ENCODE measurements around the gene EYS.

Gene EYS

DNA sequence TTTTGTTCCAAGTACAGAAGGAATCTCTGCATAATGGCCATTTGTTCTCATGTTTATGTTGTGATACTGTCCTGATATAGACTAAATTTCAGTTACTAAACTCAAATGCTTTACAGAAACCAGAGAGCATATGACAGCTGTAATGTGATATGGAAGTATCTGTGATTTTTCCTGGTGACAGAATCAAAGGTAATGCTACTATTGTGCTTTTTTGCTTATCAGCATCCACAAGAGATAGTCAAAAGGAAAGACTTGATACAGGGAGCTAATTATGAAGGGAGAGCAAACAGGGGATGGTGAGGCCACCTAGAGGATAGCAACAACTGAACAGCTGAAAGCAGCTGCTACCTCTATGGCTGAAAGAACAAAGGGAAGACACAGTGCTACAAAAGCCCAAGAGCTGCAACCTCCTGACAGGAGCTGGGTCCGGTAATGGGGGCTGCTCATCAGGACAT lies 1890.0 kb downstream of the EYS start:
- Histone ChIP-seq H3K27me3 (ENCODE audit: insufficient read depth, low read depth) (no peaks in the 10 kb centered on the region), H3K9ac (no peak overlapping the region), H3K27ac (no peak overlapping the region), H3K4me2 (no peak overlapping the region), H2AFZ (ENCODE audit: low read depth) (no peak overlapping the region), H3K4me3 (IDR thresholded peaks at IDR 0.05; ENCODE audit: insufficient read depth, low read depth, low read length) (no peak overlapping the region), H4K20me1 (ENCODE audit: insufficient read depth) (no peaks in the 10 kb centered on the region), H3K79me2 (ENCODE audit: insufficient read depth, low read depth) (no peaks in the 10 kb centered on the region), H3K36me3 (ENCODE audit: insufficient read depth) (no peaks in the 10 kb centered on the region), H3K4me1 (ENCODE audit: low read depth, poor library complexity, severe bottlenecking) (no peaks in the 10 kb centered on the region)
- TF ChIP-seq, protein P1, sequence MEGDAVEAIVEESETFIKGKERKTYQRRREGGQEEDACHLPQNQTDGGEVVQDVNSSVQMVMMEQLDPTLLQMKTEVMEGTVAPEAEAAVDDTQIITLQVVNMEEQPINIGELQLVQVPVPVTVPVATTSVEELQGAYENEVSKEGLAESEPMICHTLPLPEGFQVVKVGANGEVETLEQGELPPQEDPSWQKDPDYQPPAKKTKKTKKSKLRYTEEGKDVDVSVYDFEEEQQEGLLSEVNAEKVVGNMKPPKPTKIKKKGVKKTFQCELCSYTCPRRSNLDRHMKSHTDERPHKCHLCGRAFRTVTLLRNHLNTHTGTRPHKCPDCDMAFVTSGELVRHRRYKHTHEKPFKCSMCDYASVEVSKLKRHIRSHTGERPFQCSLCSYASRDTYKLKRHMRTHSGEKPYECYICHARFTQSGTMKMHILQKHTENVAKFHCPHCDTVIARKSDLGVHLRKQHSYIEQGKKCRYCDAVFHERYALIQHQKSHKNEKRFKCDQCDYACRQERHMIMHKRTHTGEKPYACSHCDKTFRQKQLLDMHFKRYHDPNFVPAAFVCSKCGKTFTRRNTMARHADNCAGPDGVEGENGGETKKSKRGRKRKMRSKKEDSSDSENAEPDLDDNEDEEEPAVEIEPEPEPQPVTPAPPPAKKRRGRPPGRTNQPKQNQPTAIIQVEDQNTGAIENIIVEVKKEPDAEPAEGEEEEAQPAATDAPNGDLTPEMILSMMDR (conservative IDR thresholded peaks at IDR 0.05; ENCODE audit: low read depth, low read length): no peak

DNA sequence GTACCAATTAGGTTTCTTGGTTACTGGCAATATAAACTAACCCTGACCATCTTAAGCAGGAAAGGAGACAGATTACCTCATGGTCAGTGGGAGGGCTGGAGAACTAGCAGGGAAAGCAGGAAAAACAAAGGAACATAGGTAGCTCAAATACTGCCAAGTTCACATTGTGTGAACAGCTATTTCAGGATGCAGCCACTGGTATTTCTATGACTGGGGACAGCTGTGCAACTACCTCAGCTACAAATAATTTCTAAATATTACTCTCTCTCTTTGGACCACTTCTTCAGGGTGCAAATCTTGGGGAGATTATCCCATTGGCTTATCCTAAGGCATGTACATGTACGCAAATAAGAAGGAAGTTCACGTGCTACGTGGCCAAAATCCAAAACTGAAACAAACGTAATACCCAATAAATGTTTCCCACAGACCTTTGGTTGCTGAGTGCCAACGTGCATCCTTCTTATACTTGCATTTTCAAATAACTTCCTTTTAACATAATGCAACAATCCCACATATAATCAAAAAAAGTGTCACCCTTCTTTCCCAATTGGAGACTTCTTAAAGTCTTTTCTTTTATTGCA lies 1890.5 kb downstream of the EYS start:
- Histone ChIP-seq H2AFZ (ENCODE audit: low read depth) (no peak overlapping the region), H3K4me3 (IDR thresholded peaks at IDR 0.05; ENCODE audit: insufficient read depth, low read depth, low read length) (no peak overlapping the region), H3K27me3 (ENCODE audit: insufficient read depth, low read depth) (no peaks in the 10 kb centered on the region), H3K79me2 (ENCODE audit: insufficient read depth, low read depth) (no peaks in the 10 kb centered on the region), H3K4me1 (ENCODE audit: low read depth, poor library complexity, severe bottlenecking) (no peaks in the 10 kb centered on the region), H3K27ac (no peak overlapping the region), H3K9ac (no peak overlapping the region), H3K4me2 (no peak overlapping the region), H4K20me1 (ENCODE audit: insufficient read depth) (no peaks in the 10 kb centered on the region), H3K36me3 (ENCODE audit: insufficient read depth) (no peaks in the 10 kb centered on the region)
- TF ChIP-seq, protein P1 (conservative IDR thresholded peaks at IDR 0.05; ENCODE audit: low read depth, low read length): no peak

DNA sequence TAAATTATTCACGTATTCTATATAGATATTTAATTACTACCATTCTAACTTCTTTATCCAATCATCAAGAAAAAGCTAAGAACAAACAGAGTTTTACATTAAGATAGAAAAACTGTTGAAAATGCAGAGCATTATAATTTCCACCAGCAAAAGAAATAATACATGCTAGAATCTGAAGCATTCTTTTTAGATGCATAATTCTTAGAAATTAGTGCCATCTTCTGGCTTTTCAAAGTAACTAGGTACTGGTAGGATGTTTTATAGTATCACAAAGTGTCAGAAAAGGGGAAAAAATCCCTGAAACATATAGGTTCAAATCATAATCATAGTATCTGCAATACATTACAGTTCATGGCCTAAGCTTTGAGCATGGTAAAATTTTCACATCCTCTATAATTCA lies 1892.6 kb downstream of the EYS start:
- TF ChIP-seq, protein P1 (conservative IDR thresholded peaks at IDR 0.05; ENCODE audit: low read depth, low read length): no peak
- Histone ChIP-seq H3K79me2 (ENCODE audit: insufficient read depth, low read depth) (no peaks in the 10 kb centered on the region), H2AFZ (ENCODE audit: low read depth) (no peak overlapping the region), H3K4me2 (no peak overlapping the region), H4K20me1 (ENCODE audit: insufficient read depth) (no peaks in the 10 kb centered on the region), H3K27me3 (ENCODE audit: insufficient read depth, low read depth) (no peaks in the 10 kb centered on the region), H3K9ac (no peak overlapping the region), H3K4me1 (ENCODE audit: low read depth, poor library complexity, severe bottlenecking) (no peaks in the 10 kb centered on the region), H3K4me3 (IDR thresholded peaks at IDR 0.05; ENCODE audit: insufficient read depth, low read depth, low read length) (no peak overlapping the region), H3K36me3 (ENCODE audit: insufficient read depth) (no peaks in the 10 kb centered on the region), H3K27ac (no peak overlapping the region)

DNA sequence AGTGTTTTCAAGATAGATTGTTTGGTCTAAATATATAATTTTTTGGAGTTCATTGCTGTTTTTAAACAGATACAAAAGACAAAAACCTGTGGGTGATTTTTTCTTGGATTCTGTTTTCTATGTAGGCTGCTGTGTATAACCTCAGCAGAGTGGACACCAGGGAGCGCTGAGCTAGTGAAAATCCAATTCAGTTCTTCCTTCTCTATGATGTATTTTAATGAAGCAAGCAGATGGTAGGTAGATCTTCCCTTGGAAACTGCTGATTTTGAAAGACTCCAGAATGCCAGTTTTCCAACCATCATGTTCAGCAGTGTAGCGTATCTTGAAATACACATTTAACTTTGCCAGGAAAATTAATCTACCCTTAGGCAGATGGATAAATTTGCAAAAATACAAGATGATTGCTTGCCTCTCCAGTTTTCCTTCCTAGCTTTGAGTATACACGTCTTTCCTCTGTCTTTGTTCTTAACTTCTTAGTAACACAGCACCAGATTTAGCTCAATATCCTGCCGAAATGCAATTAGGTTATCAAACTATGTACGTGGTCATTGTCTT lies 1893.4 kb downstream of the EYS start:
- TF ChIP-seq, protein P1 (conservative IDR thresholded peaks at IDR 0.05; ENCODE audit: low read depth, low read length): no peak
- H3K27me3 ChIP-seq (ENCODE audit: insufficient read depth, low read depth): no peaks in the 10 kb centered on the region
- H3K27ac ChIP-seq: no peak overlapping the region
- no peaks in the 10 kb centered on the region for H4K20me1 ChIP-seq (ENCODE audit: insufficient read depth)
- H3K4me3 ChIP-seq (IDR thresholded peaks at IDR 0.05; ENCODE audit: insufficient read depth, low read depth, low read length): no peak overlapping the region
- no peak overlapping the region for H3K9ac ChIP-seq
- H2AFZ ChIP-seq (ENCODE audit: low read depth): no peak overlapping the region
- H3K36me3 ChIP-seq (ENCODE audit: insufficient read depth): no peaks in the 10 kb centered on the region
- H3K79me2 ChIP-seq (ENCODE audit: insufficient read depth, low read depth): no peaks in the 10 kb centered on the region
- H3K4me1 ChIP-seq (ENCODE audit: low read depth, poor library complexity, severe bottlenecking): no peaks in the 10 kb centered on the region
- no peak overlapping the region for H3K4me2 ChIP-seq
